ENCODE results near the gene VAV3. TPM values are rescaled to one million over a fixed set of nuclear protein-coding genes. Genes with fewer than 3 reads are reported as not detected.
A peak's percentile ranks its signal among the peaks of the same experiment; 100 is the strongest.

VAV3 gene
- polyA plus RNA-seq, 3 donors: 5.4 to 9.2 (median 9.0) TPM

- Histone ChIP-seq H3K27ac (ENCODE audit: low read depth in 1 of 2, low read length in 2 of 2) (no peak overlapping the region), H3K9ac (ENCODE audit: insufficient read depth, low read length, poor library complexity, severe bottlenecking) (no peak overlapping the region), H3K27me3 (ENCODE audit: control insufficient read depth in 2 of 2, insufficient read depth in 2 of 2, low read length in 2 of 2) (no peaks in the 10 kb centered on the region), H3K4me3 (replicated peaks in 1 of 3; ENCODE audit: low read depth in 2 of 3, low read length in 3 of 3) (no peak overlapping the region), H3K79me2 (ENCODE audit: insufficient read depth, low read length) (no peaks in the 10 kb centered on the region), H3K4me1 (ENCODE audit: control insufficient read depth in 1 of 2, insufficient read depth in 2 of 2, low read length in 2 of 2) (no peaks in the 10 kb centered on the region), H3K4me2 (replicated peaks; ENCODE audit: extremely low read depth, low read length, poor library complexity, severe bottlenecking) (no peak overlapping the region), H2AFZ (ENCODE audit: insufficient read depth, low read depth, low read length, poor library complexity, severe bottlenecking) (no peak overlapping the region), H3K36me3 (replicated peaks in 1 of 2; ENCODE audit: control insufficient read depth in 1 of 2, insufficient read depth in 2 of 2, low read length in 2 of 2) (no peaks in the 10 kb centered on the region), H4K20me1 (ENCODE audit: insufficient read depth, low read length) (peaks cover 4% of the 10 kb centered on the region), H3K9me3 (replicated peaks in 1 of 2; ENCODE audit: control insufficient read depth in 1 of 2, insufficient read depth in 1 of 2, low read length in 2 of 2) (peaks cover 0 to 3% of the 10 kb centered on the region in 2 donors)
- intact Hi-C loops (cut with micrococcal nuclease): no loop called here
- Mint-ChIP-seq H3K27me3 (ENCODE audit: low read depth in 3 of 3) (peaks cover 0 to 2% (median 0%) of the 10 kb centered on the region in 3 donors), H3K4me1 (peaks cover 10% of the 10 kb centered on the region), H3K27ac (peak overlapping the region in 1 of 7 donors; percentile 21), H3K4me3 (peak overlapping the region in 1 of 2 donors; percentile 30), H3K36me3 (peaks cover 11 to 12% of the 10 kb centered on the region in 2 donors), H3K9me3 (peaks cover 0 to 6% (median 0%) of the 10 kb centered on the region in 7 donors)
- WGBS (ENCODE audit: insufficient coverage): 6% methylated on average over 2 of the region's 2 CpGs
- no peak for DNase-seq
- TF ChIP-seq CTCF (IDR thresholded peaks at IDR 0.05): no peak
These were observed 102.9 kb downstream of the VAV3 start for GRCh38 chr1:107862064-107862463.

- 100% methylated on average over 2 of the region's 5 CpGs for WGBS (ENCODE audit: insufficient coverage)
- Mint-ChIP-seq H3K27me3 (ENCODE audit: low read depth in 3 of 3) (no peaks in the 10 kb centered on the region), H3K4me3 (no peak overlapping the region), H3K27ac (no peak overlapping the region), H3K4me1 (peaks cover 16% of the 10 kb centered on the region), H3K9me3 (peaks cover 0 to 7% (median 0%) of the 10 kb centered on the region in 7 donors), H3K36me3 (peaks cover 6 to 11% of the 10 kb centered on the region in 2 donors)
- H3K27me3 ChIP-seq (ENCODE audit: control insufficient read depth in 2 of 2, insufficient read depth in 2 of 2, low read length in 2 of 2): no peaks in the 10 kb centered on the region
- no peak overlapping the region for H3K27ac ChIP-seq (ENCODE audit: low read depth in 1 of 2, low read length in 2 of 2)
- DNase-seq: no peak
- H3K9me3 ChIP-seq (replicated peaks in 1 of 2; ENCODE audit: control insufficient read depth in 1 of 2, insufficient read depth in 1 of 2, low read length in 2 of 2): peaks cover 0 to 3% of the 10 kb centered on the region in 2 donors
- TF ChIP-seq CTCF (IDR thresholded peaks at IDR 0.05): no peak
- intact Hi-C loops (cut with micrococcal nuclease): loop anchor here in 1 of 2 donors (10.0 kb wide), 1 partner anchor 46 kb away; no protein-coding TSS in a partner anchor
- no peak overlapping the region for H3K9ac ChIP-seq (ENCODE audit: insufficient read depth, low read length, poor library complexity, severe bottlenecking)
- H4K20me1 ChIP-seq (ENCODE audit: insufficient read depth, low read length): peaks cover 4% of the 10 kb centered on the region
- no peaks in the 10 kb centered on the region for H3K36me3 ChIP-seq (replicated peaks in 1 of 2; ENCODE audit: control insufficient read depth in 1 of 2, insufficient read depth in 2 of 2, low read length in 2 of 2)
- H3K79me2 ChIP-seq (ENCODE audit: insufficient read depth, low read length): peaks cover 3% of the 10 kb centered on the region
- no peak overlapping the region for H2AFZ ChIP-seq (ENCODE audit: insufficient read depth, low read depth, low read length, poor library complexity, severe bottlenecking)
- H3K4me1 ChIP-seq (ENCODE audit: control insufficient read depth in 1 of 2, insufficient read depth in 2 of 2, low read length in 2 of 2): no peaks in the 10 kb centered on the region
- H3K4me2 ChIP-seq (replicated peaks; ENCODE audit: extremely low read depth, low read length, poor library complexity, severe bottlenecking): no peak overlapping the region
- H3K4me3 ChIP-seq (replicated peaks in 1 of 3; ENCODE audit: low read depth in 2 of 3, low read length in 3 of 3): no peak overlapping the region
These were observed 106.7 kb downstream of the VAV3 start for GRCh38 chr1:107858323-107858722.

Data from CD14-positive monocyte (primary cell).